NCI-H345 treated with DMSO at 0.1 percent for 48 hours (cell line): Measurements from ENCODE around the gene TMC6.

Experiments
- DNase-seq: peaks from one replicate; lab custom pipeline; 2025; ENCODE audit not compliant: unreplicated experiment; lab: John Stamatoyannopoulos, UW

Gene TMC6

GRCh38 chr17:78137392-78138203 lies 9.0 kb upstream of the TMC6 start:
- no peak for DNase-seq

GRCh38 chr17:78135858-78136500 lies 7.4 kb upstream of the TMC6 start:
- DNase-seq, result no peak

- no peak for DNase-seq
Observed at GRCh38 chr17:78134899-78135385, 6.4 kb upstream of the TMC6 start.

GRCh38 chr17:78133971-78134898 lies 5.7 kb upstream of the TMC6 start:
- peak; percentile 24 for DNase-seq

- no peak for DNase-seq
Observed at GRCh38 chr17:78133179-78133951, 4.8 kb upstream of the TMC6 start.

- no peak for DNase-seq
Observed at GRCh38 chr17:78132767-78133178, 4.2 kb upstream of the TMC6 start.

- DNase-seq, result no peak
Observed at GRCh38 chr17:78132084-78132676, 3.6 kb upstream of the TMC6 start.

- no peak for DNase-seq
Observed at GRCh38 chr17:78131172-78132083, 2.9 kb upstream of the TMC6 start.

- no peak for DNase-seq
Observed at GRCh38 chr17:78130437-78131101, 2.0 kb upstream of the TMC6 start, which contains the start of gene TMC8. Gene TMC8 (plus strand): TSS chr17:78130771. CDS start chr17:78131589, 818 bp downstream.

GRCh38 chr17:78130090-78130436 lies 1.5 kb upstream of the TMC6 start:
- DNase-seq, result no peak

- DNase-seq, result no peak
Observed at GRCh38 chr17:78129351-78130089, 965 bp upstream of the TMC6 start.

GRCh38 chr17:78127888-78128550 lies 536 bp downstream of the TMC6 start:
- no peak for DNase-seq

- DNase-seq, result no peak
Observed at GRCh38 chr17:78127239-78127887, 1.2 kb downstream of the TMC6 start.

GRCh38 chr17:78126895-78127238 lies 1.7 kb downstream of the TMC6 start:
- DNase-seq, result no peak

GRCh38 chr17:78125976-78126894 lies 2.3 kb downstream of the TMC6 start:
- DNase-seq, result no peak
